Stimulated activated CD4-positive, alpha-beta T cell treated with anti-CD3 and anti-CD28 coated beads, TNF-alpha, amount 100 ng/mL, for 24 hours (primary cell): ENCODE data around the gene PATJ.

Experiments
- DNase-seq, 3 experiments: peaks; one replicate each; pipeline ENCODE4 v3.0.0-alpha.2; 2020; ENCODE audit warnings: low read depth in 3 of 3

Gene PATJ

DNA sequence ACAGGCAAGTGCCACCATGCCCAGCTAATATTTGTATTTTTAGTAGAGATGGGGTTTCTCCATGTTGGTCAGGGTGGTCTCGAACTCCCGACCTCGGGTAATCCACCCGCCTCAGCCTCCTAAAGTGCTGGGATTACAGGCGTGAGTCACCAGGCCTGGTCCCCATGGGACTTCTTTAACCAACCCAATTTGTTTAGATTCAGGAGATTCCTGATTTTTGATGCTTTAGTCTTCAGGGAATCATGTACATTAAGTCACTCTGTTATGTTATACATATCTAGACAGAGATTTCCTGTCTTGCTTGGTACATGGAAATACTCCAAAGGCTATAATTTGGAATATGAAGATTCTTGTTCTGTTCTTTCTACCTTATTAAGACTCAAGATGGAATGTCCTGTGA, 250.0 kb downstream of the PATJ start:
- no peak for DNase-seq

- DNase-seq, result no peak
Measured at GRCh38 chr1:61993331-61993961, 251.2 kb downstream of the PATJ start.

DNA sequence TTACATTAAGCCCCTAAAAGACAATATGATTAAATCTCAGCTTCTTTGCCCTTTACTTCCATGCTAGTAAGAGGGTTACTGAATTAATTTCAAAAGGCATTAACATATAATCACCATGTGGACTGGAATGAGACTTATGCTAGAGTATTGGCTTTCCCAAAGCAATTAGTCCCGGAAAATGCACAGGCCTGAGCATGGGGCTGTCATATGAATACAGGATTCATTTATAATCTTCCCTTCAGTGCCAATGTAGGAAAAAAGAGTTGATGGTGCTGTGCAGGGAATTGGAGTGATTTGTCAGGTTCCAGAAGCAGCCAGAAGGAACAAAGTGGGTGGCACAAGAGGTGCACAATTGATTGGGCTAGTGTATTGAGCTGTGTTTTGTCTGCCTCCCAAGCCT, 253.4 kb downstream of the PATJ start:
- no peak for DNase-seq

DNA sequence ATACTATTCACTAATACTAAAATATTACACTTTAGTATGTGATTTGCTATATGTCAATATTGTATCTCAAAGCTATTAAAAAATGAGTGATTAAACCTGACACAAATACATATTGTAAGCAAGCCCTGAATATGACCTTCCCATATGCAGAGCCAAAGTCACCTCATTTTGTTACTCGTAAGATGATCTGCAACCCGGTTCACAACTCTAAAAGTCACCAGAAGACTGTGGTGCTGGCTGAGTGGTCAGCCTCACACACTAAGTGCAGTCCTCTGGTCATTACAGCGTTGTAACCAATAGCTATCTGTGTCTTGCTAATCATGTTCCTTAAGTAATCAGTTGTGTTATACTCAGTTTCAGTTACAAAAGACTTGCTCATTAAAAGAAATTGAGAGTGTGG, 254.8 kb downstream of the PATJ start:
- DNase-seq, result no peak

DNA sequence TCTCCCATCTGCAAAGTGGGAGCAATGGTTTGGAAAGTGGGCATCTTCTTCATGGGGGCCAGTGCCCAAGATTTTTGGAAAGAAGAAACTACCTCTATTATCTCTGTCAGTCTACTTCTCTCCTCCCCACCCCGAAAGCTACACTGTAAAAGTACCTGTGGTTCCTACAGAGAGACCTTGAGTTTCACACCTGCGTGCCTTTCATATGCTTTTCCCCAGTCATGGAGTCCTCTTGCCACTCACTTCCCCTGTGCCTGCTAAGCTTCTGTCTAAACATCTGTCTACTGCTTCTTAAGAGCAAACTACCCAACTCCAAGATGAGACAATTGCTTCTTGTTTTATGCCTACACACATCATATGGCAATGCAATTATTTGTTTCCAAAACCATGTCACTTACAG, 261.5 kb downstream of the PATJ start:
- no peak for DNase-seq

GRCh38 chr1:62006690-62007089, 264.4 kb downstream of the PATJ start:
- DNase-seq, result no peak

DNA sequence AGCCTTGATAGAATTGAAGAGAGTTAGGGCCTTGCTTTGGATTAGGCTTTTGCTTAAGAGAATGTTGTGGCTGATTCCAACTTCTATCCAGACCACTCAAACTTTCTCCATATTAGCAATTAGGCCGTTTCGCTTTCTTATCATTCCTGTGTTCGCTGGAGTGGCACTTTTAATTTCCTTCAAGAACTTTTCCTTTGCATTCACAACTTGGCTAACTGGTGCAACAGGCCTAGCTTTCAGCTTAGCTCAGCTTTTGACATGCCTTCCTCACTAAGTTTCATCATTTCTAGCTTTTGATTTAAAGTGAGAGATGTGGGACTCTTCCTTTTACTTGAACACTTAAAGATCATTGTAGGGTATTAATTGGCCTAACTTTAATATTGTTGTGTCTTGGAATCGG, 268.7 kb downstream of the PATJ start:
- no peak for DNase-seq

- no peak for DNase-seq
Measured at GRCh38 chr1:62012095-62012494, 269.8 kb downstream of the PATJ start.

- DNase-seq, result no peak
Measured at GRCh38 chr1:62012836-62013235, 270.6 kb downstream of the PATJ start.

GRCh38 chr1:62013264-62013663, 271.0 kb downstream of the PATJ start:
- no peak for DNase-seq

DNA sequence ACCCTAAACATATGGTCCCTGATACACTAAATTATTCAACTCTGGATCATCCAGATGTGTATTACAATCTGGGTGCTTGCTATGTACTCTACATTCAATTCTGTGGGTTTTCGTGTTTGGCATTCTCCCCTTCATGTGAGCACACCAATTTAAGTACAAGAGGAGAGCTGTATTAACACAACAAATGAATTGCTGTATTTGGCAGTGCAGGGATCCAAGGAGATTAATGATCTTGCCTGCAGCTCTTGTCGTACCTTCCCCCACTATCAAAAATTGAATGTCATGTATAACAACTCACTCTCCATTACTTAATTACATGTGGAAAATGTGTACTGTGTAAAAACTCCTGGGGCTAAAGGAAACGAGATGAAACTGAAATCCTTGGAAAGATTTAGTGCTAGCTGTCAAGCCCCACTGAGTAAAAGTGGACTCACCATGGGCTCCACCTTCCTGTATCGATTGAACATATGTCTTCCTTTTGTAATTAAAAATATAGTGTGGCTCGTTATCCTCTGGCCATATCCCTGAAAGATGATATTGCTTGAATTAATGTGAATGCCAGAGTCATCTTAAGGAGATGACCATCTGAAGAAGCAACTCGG, 280.2 kb downstream of the PATJ start:
- no peak for DNase-seq

GRCh38 chr1:62024690-62025089, 282.4 kb downstream of the PATJ start:
- DNase-seq, result no peak

DNA sequence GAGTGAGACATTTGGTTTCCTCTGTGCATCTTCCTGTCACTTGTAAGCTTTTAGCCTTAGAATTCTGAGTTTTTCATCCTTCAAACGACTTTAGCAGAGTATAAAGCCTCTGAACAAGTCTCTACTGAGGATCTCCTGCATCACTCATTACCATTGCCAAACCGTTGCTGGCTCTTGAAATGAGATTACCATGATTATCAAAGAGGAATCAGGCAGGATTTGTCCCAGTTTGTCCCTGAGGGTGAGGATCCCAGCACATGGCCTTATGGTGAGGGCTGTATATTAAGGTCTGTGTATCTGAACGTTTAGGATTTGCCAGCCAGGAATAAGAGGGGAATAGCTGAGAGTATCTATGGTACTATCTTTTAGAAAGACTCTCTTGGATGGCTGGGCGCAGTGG, 282.9 kb downstream of the PATJ start:
- no peak for DNase-seq

DNA sequence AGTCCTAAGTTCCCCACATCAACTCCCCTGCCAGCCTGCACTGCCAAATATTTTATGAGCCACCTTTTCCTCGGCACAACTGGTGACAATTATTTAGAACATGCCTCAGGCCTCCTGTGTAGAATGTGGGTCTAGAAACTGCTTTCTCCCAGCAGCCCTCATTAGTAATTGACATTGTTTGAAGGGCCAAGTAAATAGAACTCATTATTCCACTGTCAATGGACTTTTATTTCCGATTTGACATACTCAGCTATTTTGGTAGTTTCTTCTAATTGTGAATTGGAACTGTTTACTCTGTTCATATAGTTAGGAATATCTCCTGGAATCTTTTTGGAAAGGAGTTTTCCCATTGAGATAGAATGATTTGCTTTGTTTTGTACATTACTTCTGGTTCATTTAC, 283.6 kb downstream of the PATJ start:
- DNase-seq, result no peak

GRCh38 chr1:62029704-62030103, 287.4 kb downstream of the PATJ start:
- no peak for DNase-seq

- no peak for DNase-seq
Measured at GRCh38 chr1:62034790-62035189, 292.5 kb downstream of the PATJ start.

GRCh38 chr1:62037274-62037673, 295.0 kb downstream of the PATJ start:
- DNase-seq, result no peak

DNA sequence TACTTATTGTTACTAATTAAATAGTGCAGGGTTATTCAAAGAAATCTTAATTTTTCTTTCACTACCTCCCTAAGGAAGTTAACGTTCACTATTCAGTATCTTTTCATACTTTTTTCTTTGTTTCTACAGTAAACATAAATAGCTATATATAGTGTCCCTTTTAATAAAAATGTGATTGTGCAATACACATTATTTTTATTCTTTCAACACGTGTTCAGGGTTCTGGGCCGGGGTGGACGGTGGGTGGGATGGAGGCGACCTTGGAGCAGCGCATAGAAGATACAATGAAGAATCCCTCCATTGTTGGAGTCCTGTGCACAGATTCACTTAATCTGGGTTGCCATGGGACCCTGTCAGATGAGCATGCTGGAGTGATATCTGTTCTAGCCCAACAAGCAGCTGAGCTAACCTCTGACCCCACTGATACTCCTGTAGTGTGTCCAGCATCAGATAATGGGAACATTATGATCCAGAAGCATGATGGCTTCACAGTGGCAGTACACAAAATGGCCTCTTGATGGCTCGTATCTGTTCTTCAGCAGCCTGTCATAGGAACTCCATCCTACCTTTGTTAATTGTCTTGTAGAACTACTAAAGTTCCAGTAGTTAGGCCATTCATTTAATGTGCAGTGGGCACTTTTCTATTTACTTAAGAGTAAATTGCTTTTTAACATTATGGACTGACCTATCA, 296.5 kb downstream of the PATJ start:
- DNase-seq, result no peak

DNA sequence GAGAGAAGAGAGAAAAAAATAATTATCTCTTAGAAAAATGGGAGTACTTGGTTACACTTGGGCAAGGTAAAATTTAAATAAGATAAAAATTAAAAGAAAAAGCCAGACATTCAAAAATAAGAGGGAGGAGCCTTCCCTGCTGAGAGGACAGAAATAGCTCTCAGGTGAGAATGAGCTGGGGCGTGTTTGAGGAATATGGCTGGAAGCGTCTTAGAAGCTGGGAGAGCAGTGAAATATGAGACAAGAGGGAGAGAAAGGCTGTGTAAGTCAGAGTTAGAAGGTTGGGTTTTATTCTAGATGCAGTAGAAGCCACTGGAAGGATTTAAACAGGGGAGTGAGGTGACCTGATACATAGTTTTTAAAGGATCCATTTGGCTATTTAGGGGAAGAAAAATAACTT, 298.2 kb downstream of the PATJ start:
- DNase-seq, result no peak

DNA sequence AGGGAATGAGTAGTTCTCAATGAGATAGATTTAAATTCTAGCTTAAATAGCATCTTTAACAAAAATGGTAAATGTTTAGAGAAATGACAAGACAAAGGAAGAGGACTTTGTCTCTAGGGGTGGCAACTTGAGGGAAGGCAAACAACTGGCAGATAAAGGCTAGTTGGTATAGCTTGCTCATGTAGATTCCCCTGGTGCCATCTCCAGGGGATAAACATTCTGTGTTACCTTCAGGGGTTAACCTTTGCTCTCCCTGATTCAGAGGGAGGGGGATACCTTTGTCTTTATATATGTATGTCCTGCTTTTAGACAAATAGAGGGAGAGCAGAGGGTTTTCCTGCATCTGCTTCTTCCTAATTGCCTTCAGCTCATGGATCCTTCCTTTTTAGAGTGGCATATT, 298.7 kb downstream of the PATJ start:
- no peak for DNase-seq

- no peak for DNase-seq
Measured at GRCh38 chr1:62043154-62043553, 300.9 kb downstream of the PATJ start.

DNA sequence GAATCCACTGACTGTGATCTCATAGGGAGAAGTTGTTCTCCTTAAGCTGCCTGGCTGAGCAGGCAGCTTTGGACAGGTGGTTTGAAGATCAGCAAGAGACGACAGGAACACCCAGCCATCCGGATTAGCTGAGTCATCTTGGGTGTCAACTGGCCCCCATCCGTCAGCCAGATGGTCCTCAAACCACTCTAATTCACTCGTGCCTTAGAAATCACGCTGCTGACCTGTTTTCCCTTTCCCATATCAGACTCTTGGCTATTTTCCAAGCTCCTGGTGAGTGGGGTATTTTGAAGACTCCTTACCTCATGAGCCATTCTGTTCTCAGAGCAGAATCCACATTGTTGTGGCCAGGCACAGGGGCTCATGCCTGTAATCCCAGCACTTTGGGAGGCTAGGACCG, 303.3 kb downstream of the PATJ start:
- no peak for DNase-seq

DNA sequence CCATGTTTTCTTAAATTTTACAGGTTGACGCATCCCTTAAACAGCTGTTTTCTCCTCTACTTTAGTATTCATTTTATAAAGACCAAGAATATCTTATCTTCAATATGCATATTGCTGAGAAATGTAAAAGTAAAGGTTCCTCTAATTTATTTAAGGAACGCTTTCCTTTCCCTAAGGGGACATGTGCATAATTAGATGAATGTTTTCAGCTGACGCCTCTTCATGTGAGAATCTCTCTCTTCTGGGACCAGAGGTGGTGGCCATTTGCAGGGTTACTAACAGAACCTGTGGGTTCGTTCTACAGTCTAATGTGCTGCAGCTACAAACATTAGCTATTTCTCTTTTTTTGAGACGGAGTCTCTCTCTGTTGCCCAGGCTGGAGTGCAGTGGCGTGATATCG, 304.6 kb downstream of the PATJ start:
- DNase-seq, result no peak

GRCh38 chr1:62050165-62050564, 307.9 kb downstream of the PATJ start:
- DNase-seq, result no peak
